OCI-LY7 (cell line): ENCODE results near the gene PIH1D2. TPM values are rescaled to one million over a fixed set of nuclear protein-coding genes. Genes with fewer than 3 reads are reported as not detected.
"Not testable (repeated sequence)": the region's sequence is repeated elsewhere in the genome, so short reads cannot be mapped to it uniquely, and the experiment has no call there.

Experiments
- BruUV-seq: library from RNA; stranded (reverse); fragments of 400-500 nt; replicated peaks from 2 replicates; lab custom pipeline; 2021; lab: Mats Ljungman, UMichigan
- CTCF ChIA-PET: fragments of 300-600 bp; sonication (Branson Sonifier 250); formaldehyde crosslinking; loops from one replicate; lab custom pipeline; 2022; ENCODE audit warnings: antibody characterized with exemption; ENCODE audit not compliant: unreplicated experiment; lab: Charles Lee
- POLR2A ChIA-PET: fragments of 300-600 bp; sonication (Branson Sonifier 250); formaldehyde crosslinking; loops from one replicate; lab custom pipeline; 2022; ENCODE audit warnings: antibody characterized with exemption; lab: Charles Lee
- DNase-seq: peaks from one replicate; pipeline ENCODE4 v3.0.0-alpha.2; 2015; ENCODE audit warnings: low spot score
- H2AFZ ChIP-seq: fragments of 200-600 bp; sonication (generic), shearing (Covaris generic); 2 replicates; pipeline ENCODE4 v1.6.1; 2014; ENCODE audit warnings: mild to moderate bottlenecking, antibody characterized with exemption, low read length, moderate library complexity
- H3K27ac ChIP-seq: fragments of 200-600 bp; sonication (generic); 2 replicates; pipeline ENCODE4 v1.5.1; 2014; ENCODE audit warnings: mixed run types, low read depth, mild to moderate bottlenecking, moderate library complexity, low read length, inconsistent platforms; ENCODE audit not compliant: poor library complexity, severe bottlenecking
- H3K36me3 ChIP-seq: fragments of 200-600 bp; sonication (generic); 2 replicates; pipeline ENCODE4 v1.6.1; 2014; ENCODE audit warnings: mild to moderate bottlenecking, antibody characterized with exemption, low read length, moderate library complexity, mixed read lengths; ENCODE audit not compliant: insufficient read depth
- H3K4me1 ChIP-seq: fragments of 200-600 bp; sonication (generic); 2 replicates; pipeline ENCODE4 v1.5.1; 2014; ENCODE audit warnings: mild to moderate bottlenecking, low read length; ENCODE audit not compliant: insufficient read depth, poor library complexity, severe bottlenecking
- H3K4me2 ChIP-seq: fragments of 200-600 bp; sonication (generic); 2 replicates; pipeline ENCODE4 v1.6.1; 2014; ENCODE audit warnings: mild to moderate bottlenecking, low read length
- H3K4me3 ChIP-seq: fragments of 200-600 bp; sonication (generic); 2 replicates; pipeline ENCODE4 v1.5.1; 2014; ENCODE audit warnings: mild to moderate bottlenecking, low read depth, low read length; ENCODE audit not compliant: poor library complexity, severe bottlenecking
- H3K79me2 ChIP-seq: fragments of 200-600 bp; sonication (generic); 2 replicates; pipeline ENCODE4 v1.6.1; 2016; ENCODE audit warnings: low read depth, mild to moderate bottlenecking, low read length, moderate library complexity, mixed read lengths; ENCODE audit not compliant: insufficient read depth
- H3K9me2 ChIP-seq: fragments of 200-600 bp; sonication (generic); 2 replicates; pipeline ENCODE4 v1.6.1; 2016; ENCODE audit warnings: mild to moderate bottlenecking, low read length, mixed read lengths; ENCODE audit not compliant: insufficient read depth
- H3K9me3 ChIP-seq: fragments of 200-600 bp; sonication (generic); 2 replicates; pipeline ENCODE4 v1.6.1; 2014; ENCODE audit warnings: mild to moderate bottlenecking, mixed run types, low read length, mixed read lengths
- H4K20me1 ChIP-seq: fragments of 200-600 bp; sonication (generic); 2 replicates; pipeline ENCODE4 v1.6.1; 2014; ENCODE audit warnings: mild to moderate bottlenecking, antibody characterized with exemption, low read length, moderate library complexity, mixed read lengths; ENCODE audit not compliant: insufficient read depth
- CTCF ChIP-seq: fragments of 200-600 bp; sonication (generic); conservative IDR thresholded peaks from 2 replicates; pipeline ENCODE4 v1.5.1; 2014; ENCODE audit warnings: mild to moderate bottlenecking, antibody characterized with exemption, low read length, moderate library complexity, mixed read lengths
- EZH2phosphoT487 ChIP-seq: fragments of 200-600 bp; sonication (generic); IDR thresholded peaks from 2 replicates; pipeline ENCODE4 v1.6.1; 2018; ENCODE audit warnings: low read depth, borderline replicate concordance, mild to moderate bottlenecking, mixed run types, antibody characterized with exemption, low read length, moderate library complexity, mixed read lengths
- intact Hi-C: fragments of 100-400 bp; cut with micrococcal nuclease; formaldehyde crosslinking; loops from one replicate; pipeline ENCODE4 v1.10.0; 2022; ENCODE audit not compliant: unreplicated experiment
- total RNA-seq, 2 experiments: library from RNA; depleted of rRNA in 1 of 2; stranded (reverse); fragments of >200 nt in 1 of 2; shearing (Covaris generic) in 1 of 2; gene quantifications; 2 replicates each; pipeline ENCODE4 v1.2.3, GENCODE V29; 2014 to 2022

PIH1D2 gene
- total RNA-seq, 2 experiments from 2014 or later, result 1.3 to 2.6 TPM

GRCh38 chr11:112050721-112051120 lies 23.1 kb downstream of the PIH1D2 start:
- Histone ChIP-seq H3K9me2 (no peaks in the 10 kb centered on the region), H3K27ac (peak overlapping the region; percentile 79), H3K79me2 (peaks cover 26% of the 10 kb centered on the region), H3K4me2 (peak overlapping the region; percentile 59), H3K36me3 (peaks cover 94% of the 10 kb centered on the region), H3K4me3 (peak overlapping the region; percentile 55), H2AFZ (no peak overlapping the region), H3K4me1 (peaks cover 47% of the 10 kb centered on the region), H3K9me3 (peaks cover 6% of the 10 kb centered on the region; the same call in 1 of the 2 replicates), H4K20me1 (no peaks in the 10 kb centered on the region)
- BruUV-seq, result no TSS peak
- no peak for TF ChIP-seq EZH2phosphoT487
- no peak for TF ChIP-seq CTCF
- CTCF ChIA-PET, result no interaction called here
- DNase-seq, result peak; percentile 72
- POLR2A ChIA-PET, result interaction anchor here (0.9 to 1.7 kb wide), 3 partner anchors 116 to 124 kb away, joined by 3 to 4 read pairs (median 4); no protein-coding TSS in a partner anchor
- intact Hi-C loops, result loop anchor here (2.0 kb wide), 1 partner anchor 26 kb away; the partner anchor contains the start of gene DLAT

GRCh38 chr11:112049777-112050176 lies 24.0 kb downstream of the PIH1D2 start:
- H3K36me3 ChIP-seq, result peaks cover 96% of the 10 kb centered on the region
- no peaks in the 10 kb centered on the region for H3K9me2 ChIP-seq
- no peak overlapping the region for H3K4me3 ChIP-seq
- no peak for DNase-seq
- CTCF ChIA-PET, result no interaction called here
- intact Hi-C loops, result loop anchor here (2.0 kb wide), 1 partner anchor 25 kb away; the partner anchor contains the start of gene DLAT
- BruUV-seq, result no TSS peak
- TF ChIP-seq EZH2phosphoT487 (no peak), CTCF (no peak)
- peaks cover 6% of the 10 kb centered on the region; the same call in 1 of the 2 replicates for H3K9me3 ChIP-seq
- peak overlapping the region; percentile 59 for H3K4me2 ChIP-seq
- H3K27ac ChIP-seq, result peak overlapping the region; percentile 79
- H3K4me1 ChIP-seq, result peaks cover 47% of the 10 kb centered on the region
- H3K79me2 ChIP-seq, result peaks cover 26% of the 10 kb centered on the region
- H4K20me1 ChIP-seq, result no peaks in the 10 kb centered on the region
- no peak overlapping the region for H2AFZ ChIP-seq
- POLR2A ChIA-PET, result interaction anchor here (1.4 to 1.7 kb wide), 2 partner anchors 117 to 123 kb away, joined by 3 to 4 read pairs; no protein-coding TSS in a partner anchor

- Histone ChIP-seq H3K4me2 (peak overlapping the region; percentile 43), H3K4me1 (peaks cover 47% of the 10 kb centered on the region), H3K27ac (peak overlapping the region; percentile 50), H3K79me2 (peaks cover 26% of the 10 kb centered on the region), H3K36me3 (peaks cover 95% of the 10 kb centered on the region)
- POLR2A ChIA-PET, result interaction anchor here (0.6 to 1.2 kb wide), 7 partner anchors 11 to 466 kb away, joined by 3 to 6 read pairs (median 3); partner anchors contain the start of genes ALG9, SDHD and TIMM8B
- intact Hi-C loops, DNase-seq, BruUV-seq, H3K9me3 ChIP-seq, CTCF ChIA-PET, H3K4me3 ChIP-seq, H2AFZ ChIP-seq, H4K20me1 ChIP-seq, H3K9me2 ChIP-seq: not testable (repeated sequence)
Measured at GRCh38 chr11:112048256-112048655, 25.6 kb downstream of the PIH1D2 start.

- H3K9me2 ChIP-seq, H3K4me2 ChIP-seq, H3K4me3 ChIP-seq, intact Hi-C loops, H3K27ac ChIP-seq, POLR2A ChIA-PET, DNase-seq, H3K9me3 ChIP-seq, H4K20me1 ChIP-seq, CTCF ChIA-PET, H2AFZ ChIP-seq, BruUV-seq: not testable (repeated sequence)
- Histone ChIP-seq H3K4me1 (peaks cover 38% of the 10 kb centered on the region), H3K79me2 (peaks cover 24% of the 10 kb centered on the region), H3K36me3 (peaks cover 95% of the 10 kb centered on the region)
Measured at GRCh38 chr11:112046647-112047046, 27.2 kb downstream of the PIH1D2 start.
